AG08396 (cell line): ENCODE results near the gene CPNE8.

Experiments
- DNase-seq: peaks from one replicate; pipeline ENCODE4 v3.0.0; 2012; ENCODE audit warnings: low spot score, mixed read lengths

The CPNE8 gene

GRCh38 chr12:38895446-38895845 is 9.9 kb downstream of the CPNE8 start:
- no peak for DNase-seq

DNA sequence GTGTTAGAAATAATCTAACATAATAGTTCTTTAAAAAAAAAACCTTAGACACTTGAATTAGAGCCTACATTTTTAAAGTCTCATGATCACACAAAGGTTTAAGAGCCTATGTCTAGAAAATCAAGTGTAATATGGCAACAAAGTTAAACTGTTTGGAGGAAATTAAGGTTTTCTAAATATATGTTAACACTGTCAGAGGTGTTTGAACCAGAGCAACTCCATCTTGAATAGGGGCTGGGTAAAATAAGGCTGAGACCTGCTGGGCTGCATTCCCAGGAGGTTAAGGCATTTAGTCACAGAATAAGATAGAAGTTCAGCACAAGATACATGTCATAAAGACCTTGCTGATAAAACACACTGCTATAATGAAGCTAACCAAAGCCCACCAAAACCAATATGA is 12.4 kb downstream of the CPNE8 start:
- DNase-seq = no peak

DNA sequence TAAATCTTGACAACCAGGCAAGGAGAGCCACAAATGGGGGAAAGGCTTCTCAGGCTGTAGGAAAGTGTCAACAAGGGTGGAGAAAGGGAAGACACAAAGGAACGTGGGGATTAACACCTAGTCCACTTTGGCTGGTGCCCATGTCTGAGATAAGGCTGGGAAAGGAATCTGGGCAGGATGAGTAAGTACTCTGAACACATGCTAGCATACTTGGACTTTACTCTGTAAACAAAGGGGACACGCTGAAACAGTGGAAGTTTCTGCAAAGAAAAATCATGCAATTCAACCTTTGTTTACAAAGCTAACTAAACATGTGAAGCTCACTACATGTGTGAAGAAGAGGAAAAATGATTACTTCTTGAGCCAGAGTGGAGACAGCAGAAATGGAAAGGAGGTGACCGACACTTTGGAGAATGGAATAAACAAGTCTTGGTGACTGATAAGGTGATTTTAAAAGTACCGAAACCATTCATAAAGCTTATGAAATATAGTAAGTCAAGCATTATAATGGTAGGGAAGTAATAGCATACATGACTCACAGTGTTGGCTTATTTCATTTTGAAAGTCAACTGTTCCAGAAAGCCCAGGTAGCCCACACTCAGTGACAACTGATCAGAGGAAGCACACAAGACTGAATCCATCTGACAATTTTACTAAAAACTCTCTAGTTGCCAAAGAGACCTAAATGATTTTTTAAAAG is 13.2 kb downstream of the CPNE8 start:
- DNase-seq = peak; percentile 59

- no peak for DNase-seq
Observed at GRCh38 chr12:38890102-38890855, 15.1 kb downstream of the CPNE8 start.

- DNase-seq = no peak
Observed at GRCh38 chr12:38889297-38889815, 16.0 kb downstream of the CPNE8 start.

- DNase-seq = no peak
Observed at GRCh38 chr12:38887770-38888169, 17.6 kb downstream of the CPNE8 start.

- DNase-seq = no peak
Observed at GRCh38 chr12:38886931-38887330, 18.5 kb downstream of the CPNE8 start.

DNA sequence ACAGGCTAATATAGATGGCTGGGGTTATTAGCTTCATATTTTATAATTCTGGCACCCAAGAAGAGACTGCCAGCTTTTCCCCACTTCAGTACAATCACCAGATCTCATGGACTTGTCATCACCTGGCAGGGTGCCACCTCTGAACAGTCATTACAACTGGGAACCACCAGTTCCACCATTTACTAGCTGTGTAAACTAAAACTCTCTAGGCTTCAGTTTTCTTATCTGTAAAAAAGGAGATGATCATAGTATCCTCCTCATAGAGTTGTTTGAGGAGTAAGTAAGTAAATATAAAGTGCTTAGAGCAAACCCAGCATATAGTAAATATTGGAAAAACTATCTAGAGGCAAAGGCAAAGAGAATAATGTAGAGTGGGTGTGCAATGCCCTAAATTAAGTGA is 19.3 kb downstream of the CPNE8 start:
- peak; percentile 27 for DNase-seq

- no peak for DNase-seq
Observed at GRCh38 chr12:38884666-38885065, 20.7 kb downstream of the CPNE8 start.

DNA sequence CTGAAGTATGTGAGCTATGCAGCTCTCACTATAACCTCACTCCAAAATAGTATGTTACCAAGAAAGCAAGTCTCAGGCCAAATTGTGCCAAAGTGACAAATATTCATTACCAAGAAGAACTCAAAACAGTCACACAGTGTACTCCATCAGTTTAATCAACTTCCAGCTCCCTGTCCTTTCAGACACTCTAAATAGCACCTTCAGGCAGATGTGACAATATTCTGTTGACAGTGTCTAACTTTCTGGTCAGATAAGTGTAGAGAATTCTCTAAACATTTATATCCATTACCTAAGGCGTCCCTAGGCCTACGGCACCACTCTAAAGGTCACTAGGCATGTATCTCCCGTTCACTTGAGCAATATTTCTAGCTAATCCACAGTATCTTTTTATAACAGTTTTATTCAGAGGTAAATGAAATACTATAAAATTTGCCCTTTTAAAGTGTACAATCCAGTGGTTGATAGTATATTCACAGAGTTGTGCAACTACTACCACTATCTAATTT is 21.7 kb downstream of the CPNE8 start:
- DNase-seq = no peak

DNA sequence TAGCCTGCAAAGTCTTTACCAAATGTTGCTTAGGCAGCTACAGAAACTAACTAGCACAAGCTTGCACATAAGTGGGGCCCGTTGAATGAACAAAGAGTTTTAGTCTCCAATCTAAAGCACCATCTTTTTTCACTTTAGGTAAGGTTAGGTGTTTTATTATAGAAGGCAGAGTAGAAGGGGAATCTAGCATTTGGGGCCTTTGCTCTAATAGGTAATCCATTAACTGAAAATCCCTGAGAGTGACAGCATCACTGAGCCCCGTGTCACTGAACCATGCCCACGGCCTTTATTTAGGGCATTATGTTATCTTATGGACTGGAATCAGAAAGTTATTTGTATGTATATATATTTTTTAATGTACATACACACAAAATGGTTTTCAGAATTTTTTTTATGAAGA is 25.1 kb downstream of the CPNE8 start:
- no peak for DNase-seq

DNA sequence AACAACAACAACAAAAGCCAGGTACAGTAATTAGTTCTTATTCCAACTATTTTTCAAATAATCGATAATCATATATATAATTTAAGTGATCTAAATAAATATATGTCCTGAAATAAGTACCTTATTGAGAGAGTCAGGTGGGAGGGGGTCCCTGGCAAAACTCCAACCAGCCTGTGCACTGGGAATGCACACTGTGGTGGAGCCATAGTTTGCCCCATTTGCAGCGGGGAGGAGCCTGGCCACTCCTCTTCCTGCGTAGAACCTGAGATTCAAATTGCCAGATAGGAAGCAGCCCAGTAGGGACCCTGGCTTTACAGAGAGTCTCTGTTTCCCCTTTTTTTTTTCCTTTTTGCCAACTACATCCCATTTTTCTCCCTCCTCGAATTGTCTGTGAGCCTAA is 26.4 kb downstream of the CPNE8 start:
- DNase-seq = no peak

- DNase-seq = no peak
Observed at GRCh38 chr12:38878333-38878705, 27.1 kb downstream of the CPNE8 start.

- DNase-seq = no peak
Observed at GRCh38 chr12:38875586-38876228, 29.7 kb downstream of the CPNE8 start.

DNA sequence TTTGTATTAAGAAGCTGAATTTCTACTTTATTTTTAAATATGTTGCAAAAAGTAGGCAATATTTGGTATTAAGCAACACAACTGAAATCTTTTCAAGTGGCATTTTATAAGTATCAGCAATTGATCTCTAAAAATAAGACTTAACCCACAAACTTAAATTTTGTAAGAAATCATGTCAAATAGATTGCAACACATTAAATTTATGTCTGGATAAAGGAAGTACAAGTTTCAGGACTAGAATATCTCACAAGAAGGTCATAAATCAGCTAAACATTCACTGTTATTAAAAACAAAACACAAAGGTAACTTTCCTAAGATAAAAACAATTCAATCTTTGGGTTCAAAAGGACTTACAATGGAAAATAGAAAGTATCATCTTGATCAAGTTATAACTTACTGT is 32.8 kb downstream of the CPNE8 start:
- no peak for DNase-seq

- no peak for DNase-seq
Observed at GRCh38 chr12:38872156-38872555, 33.2 kb downstream of the CPNE8 start.

DNA sequence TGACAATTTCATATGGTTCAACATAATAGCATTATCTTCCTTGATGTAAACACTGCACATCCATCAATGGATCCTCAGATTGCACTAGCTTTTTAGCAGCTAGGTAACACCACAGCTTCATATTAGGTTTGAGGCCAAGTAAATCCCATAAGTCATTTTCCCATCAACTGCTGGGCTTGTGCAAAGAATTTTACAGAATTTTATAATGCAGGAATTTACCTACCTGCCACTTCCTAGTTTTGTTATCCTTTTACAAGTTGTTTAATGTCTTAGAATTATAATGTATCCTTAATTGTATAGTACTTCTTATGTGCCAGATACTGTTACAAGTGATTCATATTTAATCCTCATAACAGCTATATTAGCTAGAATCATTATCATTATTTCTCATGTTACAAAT is 36.4 kb downstream of the CPNE8 start:
- DNase-seq = no peak

DNA sequence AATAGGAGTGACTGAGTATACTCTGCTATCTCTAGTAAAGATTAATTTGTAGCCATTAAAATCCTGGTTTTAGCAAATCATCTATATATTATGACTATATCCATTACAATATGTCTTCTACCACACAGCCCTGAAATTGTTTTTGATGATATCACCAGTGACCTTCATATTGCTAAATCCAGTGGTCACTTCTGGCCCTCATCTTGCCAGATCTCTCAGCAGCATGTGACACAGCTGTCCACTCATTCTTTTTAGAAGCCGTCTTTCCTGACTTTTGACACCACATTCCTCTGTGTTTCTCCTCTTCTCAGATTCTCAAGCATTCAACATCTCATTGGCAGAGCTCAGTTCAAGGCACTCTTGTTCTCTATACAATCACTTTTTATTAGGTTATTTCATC is 54.9 kb downstream of the CPNE8 start:
- DNase-seq = peak; percentile 5

DNA sequence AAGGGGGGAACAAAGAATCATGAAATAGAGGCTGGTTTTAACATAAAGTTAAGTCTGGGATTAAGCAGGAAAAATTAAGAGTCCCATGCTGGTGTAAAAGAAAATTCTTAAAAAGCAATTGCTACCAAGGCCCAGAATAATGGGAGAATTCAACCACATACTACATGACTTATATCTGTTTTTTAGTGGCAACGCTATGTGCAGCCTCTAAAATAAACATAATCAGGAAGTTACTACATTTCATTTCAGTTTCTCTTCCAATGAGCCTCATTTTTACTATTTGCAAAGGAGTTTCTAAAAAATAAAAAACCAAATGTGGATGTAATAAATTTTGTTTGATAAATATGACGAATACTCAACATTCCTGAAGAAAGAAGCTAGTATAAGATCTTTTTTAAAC is 58.1 kb downstream of the CPNE8 start:
- DNase-seq = no peak

DNA sequence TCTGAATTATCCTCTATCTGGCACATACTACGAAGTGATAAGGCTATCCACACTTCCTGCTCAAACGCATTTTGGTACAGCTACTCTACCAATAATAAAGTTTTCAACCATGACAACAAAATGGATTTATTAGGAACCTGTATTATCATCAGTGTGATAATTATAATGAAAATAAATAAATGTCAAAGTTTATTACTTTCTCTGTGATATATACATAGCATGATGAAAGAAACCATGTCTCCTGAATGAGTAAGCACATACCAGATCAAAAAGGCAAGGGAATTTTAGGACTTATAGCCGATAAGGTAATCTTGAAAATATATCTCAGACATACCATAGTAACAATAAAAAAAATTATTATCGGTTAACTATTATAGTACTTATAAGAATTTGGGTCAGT is 61.1 kb downstream of the CPNE8 start:
- DNase-seq = no peak

- DNase-seq = no peak
Observed at GRCh38 chr12:38838056-38838850, 67.1 kb downstream of the CPNE8 start.

DNA sequence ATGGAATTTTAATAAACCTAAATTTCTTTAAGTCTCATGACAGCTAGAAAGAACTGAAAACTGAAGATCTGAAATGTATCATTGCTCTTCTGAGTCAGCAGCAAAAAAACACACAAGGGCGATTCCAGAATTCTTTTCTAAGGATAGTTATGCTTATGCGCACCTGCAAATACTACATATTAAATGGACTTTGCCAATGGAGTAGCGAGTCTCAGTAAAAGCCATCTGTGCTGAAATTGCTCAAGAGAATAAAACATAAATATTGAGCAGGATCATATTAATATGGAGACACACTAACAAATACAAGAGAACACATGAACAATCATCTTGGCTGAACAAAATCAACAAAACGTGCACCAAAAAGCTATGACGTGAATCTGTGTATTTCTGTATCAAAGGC is 73.7 kb downstream of the CPNE8 start:
- no peak for DNase-seq
